Upper lobe of right lung (tissue), 1 donor: ENCODE measurements around the gene PRDX1. TPM values are rescaled to one million over a fixed set of nuclear protein-coding genes. Genes with fewer than 3 reads are reported as not detected.

Source experiments
- ATAC-seq: fragments of 200-7000 bp; cut with Tn5 transposase; one replicate; pipeline ENCODE4 v1.9.1; 2020; ENCODE audit warnings: mild to moderate bottlenecking, moderate library complexity
- DNase-seq: peaks from one replicate; pipeline ENCODE4 v3.0.0-alpha.2; 2020
- H3K27ac ChIP-seq: fragments of 200-600 bp; one replicate; pipeline ENCODE4 v1.8.0; 2022
- H3K27me3 ChIP-seq: fragments of 200-600 bp; one replicate; pipeline ENCODE4 v1.8.0; 2022; ENCODE audit warnings: mild to moderate bottlenecking
- H3K36me3 ChIP-seq: fragments of 200-600 bp; one replicate; pipeline ENCODE4 v1.8.0; 2022
- H3K4me1 ChIP-seq: fragments of 200-600 bp; one replicate; pipeline ENCODE4 v1.8.0; 2022
- H3K4me3 ChIP-seq: fragments of 200-600 bp; one replicate; pipeline ENCODE4 v1.8.0; 2022; ENCODE audit warnings: mild to moderate bottlenecking
- H3K9me3 ChIP-seq: fragments of 200-600 bp; one replicate; pipeline ENCODE4 v1.8.0; 2022
- intact Hi-C: fragments of 100-400 bp; cut with DNase I; formaldehyde crosslinking; loops from one replicate; pipeline ENCODE4 v1.11.0; 2022
- total RNA-seq: library from RNA; stranded (reverse); fragmentation: NEBNext Ultra II Directional; extraction: Animal tissue kit (Norgen Biotek cat#: 25700); gene quantifications from one replicate; pipeline ENCODE4 v1.2.1, GENCODE V29; 2021
- TF ChIP-seq, protein P1 (sequence below): fragments of 200-600 bp; IDR thresholded peaks from one replicate; pipeline ENCODE4 v1.8.0; 2022; ENCODE audit warnings: antibody characterized with exemption
- donor health status: DM: no; HTN: yes; CAD: no; lungs with severe emphysema.

Gene PRDX1
- total RNA-seq, 1 donor from 2014 or later = 401 TPM

DNA sequence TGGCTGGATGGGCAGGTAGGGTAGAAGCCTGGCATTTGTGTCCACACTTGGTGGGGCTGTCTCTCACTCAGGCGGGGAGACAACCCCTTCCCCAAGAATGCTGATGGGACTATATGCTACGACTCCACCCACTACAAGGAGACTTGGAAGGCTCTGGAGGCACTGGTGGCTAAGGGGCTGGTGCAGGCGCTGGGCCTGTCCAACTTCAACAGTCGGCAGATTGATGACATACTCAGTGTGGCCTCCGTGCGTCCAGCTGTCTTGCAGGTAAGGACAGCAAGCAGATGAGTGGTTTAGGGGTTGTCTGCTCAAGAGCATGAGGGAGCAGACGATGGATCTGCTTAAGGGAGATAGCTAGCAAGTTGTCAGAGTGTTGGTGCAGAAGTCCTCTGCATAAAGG lies 46.2 kb upstream of the PRDX1 start:
- H3K27ac ChIP-seq = no peak overlapping the region
- peaks cover 68% of the 10 kb centered on the region for H3K36me3 ChIP-seq
- no peak for DNase-seq
- no peaks in the 10 kb centered on the region for H3K27me3 ChIP-seq
- intact Hi-C loops = loop anchor here (5.0 kb wide), 1 partner anchor 51 kb away; no protein-coding TSS in a partner anchor
- no peak overlapping the region for H3K4me3 ChIP-seq
- peaks cover 8% of the 10 kb centered on the region for H3K4me1 ChIP-seq
- no peak for ATAC-seq
- no peaks in the 10 kb centered on the region for H3K9me3 ChIP-seq
- TF ChIP-seq, protein P1, sequence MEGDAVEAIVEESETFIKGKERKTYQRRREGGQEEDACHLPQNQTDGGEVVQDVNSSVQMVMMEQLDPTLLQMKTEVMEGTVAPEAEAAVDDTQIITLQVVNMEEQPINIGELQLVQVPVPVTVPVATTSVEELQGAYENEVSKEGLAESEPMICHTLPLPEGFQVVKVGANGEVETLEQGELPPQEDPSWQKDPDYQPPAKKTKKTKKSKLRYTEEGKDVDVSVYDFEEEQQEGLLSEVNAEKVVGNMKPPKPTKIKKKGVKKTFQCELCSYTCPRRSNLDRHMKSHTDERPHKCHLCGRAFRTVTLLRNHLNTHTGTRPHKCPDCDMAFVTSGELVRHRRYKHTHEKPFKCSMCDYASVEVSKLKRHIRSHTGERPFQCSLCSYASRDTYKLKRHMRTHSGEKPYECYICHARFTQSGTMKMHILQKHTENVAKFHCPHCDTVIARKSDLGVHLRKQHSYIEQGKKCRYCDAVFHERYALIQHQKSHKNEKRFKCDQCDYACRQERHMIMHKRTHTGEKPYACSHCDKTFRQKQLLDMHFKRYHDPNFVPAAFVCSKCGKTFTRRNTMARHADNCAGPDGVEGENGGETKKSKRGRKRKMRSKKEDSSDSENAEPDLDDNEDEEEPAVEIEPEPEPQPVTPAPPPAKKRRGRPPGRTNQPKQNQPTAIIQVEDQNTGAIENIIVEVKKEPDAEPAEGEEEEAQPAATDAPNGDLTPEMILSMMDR = no peak

- H3K36me3 ChIP-seq = peaks cover 80% of the 10 kb centered on the region
- no peak overlapping the region for H3K27ac ChIP-seq
- H3K4me3 ChIP-seq = no peak overlapping the region
- DNase-seq (peak; percentile 73), ATAC-seq (peak; percentile 73)
- H3K27me3 ChIP-seq = no peaks in the 10 kb centered on the region
- TF ChIP-seq, protein P1 = no peak
- intact Hi-C loops = loop anchor here (5.0 kb wide), 1 partner anchor 49 kb away; no protein-coding TSS in a partner anchor
- H3K9me3 ChIP-seq = no peaks in the 10 kb centered on the region
- H3K4me1 ChIP-seq = peaks cover 8% of the 10 kb centered on the region
Measured at GRCh38 chr1:45566722-45567121, 45.0 kb upstream of the PRDX1 start.

DNA sequence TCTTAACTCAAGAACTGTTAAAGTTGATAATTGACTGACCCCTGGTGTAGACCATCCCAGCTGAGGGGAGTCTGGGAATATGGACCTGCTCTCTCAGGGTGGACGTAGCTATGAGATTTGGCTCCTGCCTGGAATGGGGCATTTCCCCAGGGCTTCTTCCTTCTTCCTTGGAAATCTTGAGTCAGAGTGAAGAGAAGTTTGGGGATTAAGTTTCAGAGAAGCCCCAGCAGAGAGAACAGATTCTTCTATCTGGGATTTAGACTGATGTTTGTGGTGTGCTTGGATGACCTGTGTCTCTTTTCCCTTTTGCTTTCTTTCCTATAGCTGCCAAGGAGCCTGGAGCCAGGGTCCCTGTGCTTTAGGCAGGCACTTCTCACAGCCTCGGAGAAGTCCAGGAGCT lies 42.2 kb upstream of the PRDX1 start:
- no peaks in the 10 kb centered on the region for H3K27me3 ChIP-seq
- peaks cover 8% of the 10 kb centered on the region for H3K4me1 ChIP-seq
- intact Hi-C loops = no loop called here
- H3K9me3 ChIP-seq = no peaks in the 10 kb centered on the region
- DNase-seq (no peak), ATAC-seq (no peak)
- TF ChIP-seq, protein P1 = no peak
- peaks cover 68% of the 10 kb centered on the region for H3K36me3 ChIP-seq
- H3K27ac ChIP-seq = no peak overlapping the region
- no peak overlapping the region for H3K4me3 ChIP-seq

- no peaks in the 10 kb centered on the region for H3K27me3 ChIP-seq
- DNase-seq (no peak), ATAC-seq (no peak)
- no peaks in the 10 kb centered on the region for H3K9me3 ChIP-seq
- intact Hi-C loops = no loop called here
- TF ChIP-seq, protein P1 = no peak
- no peak overlapping the region for H3K27ac ChIP-seq
- peaks cover 6% of the 10 kb centered on the region for H3K4me1 ChIP-seq
- peaks cover 40% of the 10 kb centered on the region for H3K36me3 ChIP-seq
- H3K4me3 ChIP-seq = no peak overlapping the region
Measured at GRCh38 chr1:45557422-45557944, 35.8 kb upstream of the PRDX1 start.

DNA sequence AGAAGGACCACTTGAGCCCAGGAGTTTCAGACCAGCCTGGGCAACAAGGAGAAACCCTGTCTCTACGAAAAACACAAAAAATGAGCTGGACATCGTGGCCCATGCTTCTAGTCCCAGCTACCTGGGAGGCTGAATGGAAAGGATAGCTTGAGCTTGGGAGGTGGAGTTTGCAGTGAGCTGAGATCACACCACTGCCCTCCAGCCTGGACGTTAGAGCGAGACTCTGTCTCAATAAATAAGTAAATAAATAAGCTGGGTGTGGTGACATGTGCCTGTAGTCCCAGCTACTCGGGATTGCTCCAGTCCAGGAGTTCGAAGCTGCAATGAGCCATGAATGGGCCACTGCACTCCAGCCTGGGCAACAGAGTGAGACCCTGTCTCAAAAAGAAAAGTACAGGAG lies 32.5 kb upstream of the PRDX1 start:
- H3K36me3 ChIP-seq = peaks cover 23% of the 10 kb centered on the region
- DNase-seq (no peak), ATAC-seq (no peak)
- no peak overlapping the region for H3K4me3 ChIP-seq
- TF ChIP-seq, protein P1 = no peak
- intact Hi-C loops = no loop called here
- H3K27ac ChIP-seq = no peak overlapping the region
- H3K9me3 ChIP-seq = no peaks in the 10 kb centered on the region
- peaks cover 22% of the 10 kb centered on the region for H3K4me1 ChIP-seq
- no peaks in the 10 kb centered on the region for H3K27me3 ChIP-seq

DNA sequence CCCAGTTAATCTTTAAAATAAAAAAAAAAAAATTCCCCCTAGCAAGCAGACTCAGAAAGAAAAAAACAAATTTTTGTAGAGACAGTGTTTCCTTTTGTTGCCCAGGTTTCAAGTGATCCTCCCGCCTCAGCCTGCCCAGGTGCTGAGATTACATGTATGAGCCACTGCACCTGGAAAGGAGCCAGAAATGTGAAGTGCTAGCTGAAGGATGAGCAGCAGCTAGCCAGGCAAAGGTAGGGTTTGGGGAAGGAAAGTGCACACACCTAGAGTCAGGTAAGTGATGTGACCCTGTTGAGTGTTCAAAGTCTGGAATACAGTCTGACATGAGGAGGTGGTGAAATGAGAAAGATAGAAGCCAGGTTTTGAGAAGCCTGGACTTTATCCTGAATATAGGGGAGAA lies 30.6 kb upstream of the PRDX1 start:
- no peak overlapping the region for H3K27ac ChIP-seq
- no peaks in the 10 kb centered on the region for H3K9me3 ChIP-seq
- DNase-seq (no peak), ATAC-seq (no peak)
- no peaks in the 10 kb centered on the region for H3K27me3 ChIP-seq
- TF ChIP-seq, protein P1 = no peak
- peaks cover 23% of the 10 kb centered on the region for H3K36me3 ChIP-seq
- H3K4me1 ChIP-seq = peaks cover 20% of the 10 kb centered on the region
- no peak overlapping the region for H3K4me3 ChIP-seq
- intact Hi-C loops = no loop called here
